NCI-H2081 (cell line): ENCODE measurements around the gene KIR3DL3.
"Not testable (repeated sequence)": the region's sequence is repeated elsewhere in the genome, so short reads cannot be mapped to it uniquely, and the experiment has no call there.

Experiments
- DNase-seq, 2 experiments: peaks; one replicate each; lab custom pipeline; 2025; lab: John Stamatoyannopoulos, UW

The KIR3DL3 gene

DNA sequence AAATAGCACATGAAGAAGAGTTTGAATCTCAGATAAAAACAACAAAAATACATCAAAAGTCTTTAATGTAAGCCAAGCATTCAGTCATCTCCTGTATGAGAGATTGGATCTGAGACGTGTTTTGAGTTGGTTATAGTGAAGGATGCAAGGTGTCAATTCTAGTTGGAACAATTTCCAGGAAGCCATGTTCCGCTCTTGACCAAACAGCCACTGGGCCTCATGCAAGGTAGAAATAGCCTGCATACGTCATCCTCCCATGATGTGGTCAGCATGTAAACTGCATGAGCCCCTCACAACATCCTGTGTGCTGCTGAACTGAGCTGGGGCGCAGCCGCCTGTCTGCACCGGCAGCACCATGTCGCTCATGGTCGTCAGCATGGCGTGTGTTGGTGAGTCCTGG is at the start of gene KIR3DL3:
Gene KIR3DL3, plus strand, starts transcription at position 301 of the 400 bp plus-strand sequence. Its CDS starts 55 bp downstream, at position 356.
- DNase-seq, result no peak

DNA sequence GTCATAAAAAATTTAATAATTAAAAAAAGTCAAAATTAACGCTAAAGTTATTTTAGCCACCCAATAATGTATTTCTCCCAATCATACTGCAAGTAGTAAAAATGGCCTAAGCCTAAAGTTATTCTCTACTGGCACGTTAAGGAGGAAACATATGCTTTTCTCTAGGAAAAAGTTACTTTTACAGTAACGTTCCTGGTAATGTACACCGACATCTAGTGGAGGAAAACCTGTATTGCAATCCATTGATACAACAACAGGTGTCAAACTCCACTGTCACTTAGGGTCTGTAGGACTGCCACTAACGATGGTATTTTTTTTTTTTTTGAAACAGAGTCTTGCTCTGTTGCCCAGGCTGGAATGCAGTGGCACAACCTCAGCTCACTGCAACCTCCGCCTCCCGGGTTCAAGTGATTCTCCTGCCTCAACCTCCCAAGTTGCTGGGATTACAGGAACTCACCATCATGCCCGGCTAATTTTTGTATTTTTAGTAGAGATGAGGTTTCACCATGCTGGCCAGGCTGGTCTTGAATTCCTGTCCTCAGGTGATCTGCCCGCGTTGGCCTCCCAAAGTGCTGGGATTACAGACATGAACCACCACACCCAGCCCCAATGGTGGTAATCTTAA is 47.9 kb upstream of the KIR3DL3 start:
- DNase-seq, result peak in 1 of 2 experiments; percentile 14

DNA sequence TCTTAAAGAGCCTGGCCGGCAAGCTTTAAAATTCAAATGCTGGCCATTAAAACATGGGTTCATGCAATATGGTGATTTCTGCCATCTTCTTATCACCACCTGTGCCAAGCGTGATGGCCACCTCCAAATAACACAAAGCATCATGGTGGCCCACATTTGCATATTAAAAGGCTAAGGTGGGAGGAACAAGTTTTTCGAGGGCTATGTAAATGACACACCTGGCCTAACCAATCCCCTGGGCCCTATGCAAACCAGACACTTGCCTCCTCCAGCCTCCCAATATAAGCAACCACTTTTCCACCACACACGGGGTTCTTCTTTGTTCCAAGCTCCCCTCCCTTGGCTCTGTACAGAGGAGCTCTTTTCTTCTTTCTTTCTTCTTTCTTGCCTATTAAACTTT is 47.0 kb upstream of the KIR3DL3 start:
- DNase-seq, result no peak

DNA sequence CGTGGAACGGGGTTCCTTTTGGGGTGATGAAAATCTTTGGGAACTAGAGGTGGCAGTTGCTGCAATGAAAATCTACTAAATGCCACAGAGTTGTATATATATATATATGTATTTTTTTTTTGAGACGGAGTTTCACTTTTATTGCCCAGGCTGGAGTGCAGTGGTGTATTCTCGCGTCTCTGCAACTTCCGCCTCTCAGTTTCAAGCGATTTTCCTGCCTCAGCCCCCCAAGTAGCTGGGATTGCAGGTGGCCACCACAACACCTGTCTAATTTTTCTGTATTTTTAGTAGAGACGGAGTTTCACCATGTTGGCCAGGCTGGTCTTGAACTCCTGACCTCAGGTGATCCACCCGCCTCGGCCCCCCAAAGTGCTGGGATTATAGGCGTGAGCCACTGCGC is 42.6 kb upstream of the KIR3DL3 start:
- DNase-seq, result not testable (repeated sequence)

DNA sequence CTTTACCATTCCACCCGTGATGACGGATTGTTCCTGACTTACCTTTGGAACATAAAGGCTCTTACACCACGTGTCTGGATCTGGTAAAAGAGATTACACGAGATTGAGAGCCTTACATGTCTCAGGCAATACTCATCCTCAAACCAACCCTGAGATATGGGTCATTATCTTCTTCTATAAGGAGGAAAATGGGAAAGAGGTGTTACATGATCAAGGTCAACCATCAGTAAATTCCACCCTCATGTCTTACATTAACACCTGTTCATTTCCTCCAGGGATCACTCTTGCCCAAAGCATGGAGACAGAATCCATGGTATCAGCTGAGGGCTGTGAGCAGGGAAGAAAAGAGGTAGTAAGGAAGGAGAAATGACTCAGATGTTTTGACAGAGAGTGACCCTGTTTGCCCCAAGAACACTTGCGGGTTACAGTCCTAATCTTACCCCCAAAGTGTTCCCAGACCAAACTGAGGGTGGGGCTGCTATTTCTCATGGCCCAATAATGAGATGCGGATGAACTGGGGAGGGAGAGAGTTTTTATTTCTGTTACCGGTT is 41.9 kb upstream of the KIR3DL3 start:
- DNase-seq, result no peak

DNA sequence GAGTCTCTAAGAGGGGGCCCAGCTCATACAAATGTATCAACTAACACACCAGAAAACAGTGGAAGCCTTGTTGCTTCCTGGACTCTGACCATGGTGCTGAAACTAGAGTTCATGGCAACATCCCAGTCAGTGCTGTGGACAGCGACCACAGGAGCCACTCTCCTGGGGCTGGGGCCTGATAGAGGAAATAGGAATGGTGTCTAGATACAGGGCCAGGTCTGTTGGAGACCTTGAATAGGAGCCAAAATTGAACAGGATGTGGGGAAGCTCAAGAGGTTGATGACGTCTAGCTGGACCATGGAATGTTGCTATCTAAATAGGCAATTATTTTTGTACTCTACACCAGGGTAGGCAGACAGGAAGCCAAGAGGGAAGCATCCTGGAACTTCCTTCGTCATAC is 39.7 kb upstream of the KIR3DL3 start:
- DNase-seq, result no peak

DNA sequence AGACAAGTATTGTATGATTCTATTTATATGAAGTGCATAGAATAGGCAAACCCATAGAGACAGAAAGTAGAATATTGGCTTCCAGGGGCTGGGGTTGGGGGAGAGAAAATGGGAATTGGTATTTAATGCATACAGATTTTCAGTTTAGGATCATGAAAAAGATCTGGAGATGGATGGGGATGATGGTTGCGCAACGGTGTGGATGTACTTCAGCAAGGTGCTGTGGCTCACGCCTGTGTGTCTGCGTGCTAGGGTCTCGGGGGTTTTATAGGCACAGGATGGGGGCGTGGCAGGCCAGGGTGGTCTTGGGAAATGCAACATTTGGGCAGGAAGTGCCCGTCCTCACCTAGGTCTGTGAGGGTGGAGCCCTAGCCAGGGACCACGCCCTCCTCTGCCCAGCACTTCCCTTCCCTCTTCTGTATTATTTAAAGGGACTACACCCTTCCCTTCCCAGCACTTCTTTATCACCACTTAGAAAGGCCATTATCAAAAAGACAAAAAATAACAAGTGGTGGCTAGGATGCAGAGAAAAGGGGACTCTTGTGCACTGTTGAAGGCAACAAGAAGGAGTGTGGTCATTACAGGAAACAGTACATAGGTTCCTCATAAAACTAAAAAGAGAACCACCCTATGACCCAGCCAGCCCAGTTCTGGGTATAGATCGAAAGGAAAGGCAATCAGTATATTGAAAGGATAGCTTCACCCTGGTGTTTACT is 32.5 kb upstream of the KIR3DL3 start:
- DNase-seq, result no peak

DNA sequence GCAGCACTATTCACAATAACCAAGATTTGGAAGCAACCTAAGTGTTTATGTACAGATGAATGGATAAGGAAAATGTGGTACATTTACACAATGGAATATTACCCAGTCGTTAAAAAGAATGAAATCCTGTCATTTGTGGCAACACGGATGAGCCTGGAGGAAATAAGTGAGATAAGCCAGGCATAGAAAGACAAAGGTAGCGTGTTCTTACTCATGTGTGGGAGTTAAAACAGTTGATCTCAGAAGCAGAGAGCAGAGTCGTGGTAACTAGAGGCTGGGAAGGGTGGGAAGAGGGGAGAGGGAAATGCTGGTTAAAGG is 32.0 kb upstream of the KIR3DL3 start:
- no peak for DNase-seq

DNA sequence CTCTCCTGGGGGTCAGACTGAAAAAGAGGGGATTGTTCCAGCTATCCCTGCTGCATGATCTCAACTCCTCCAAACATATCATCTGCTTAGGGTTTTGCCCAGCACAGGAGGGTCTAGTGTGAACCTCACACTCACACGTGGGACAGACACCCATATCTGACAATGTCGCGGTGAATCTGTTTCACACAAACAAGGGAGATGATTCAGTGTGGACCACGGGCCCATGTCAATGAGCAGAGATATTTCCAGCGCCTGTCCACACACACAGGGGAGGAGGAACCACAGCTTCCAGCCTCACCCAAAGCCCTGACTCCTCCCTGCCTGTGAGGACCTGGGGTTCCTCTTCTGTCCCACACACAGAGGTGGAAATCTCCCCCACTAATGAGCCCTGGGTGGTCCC is 29.6 kb upstream of the KIR3DL3 start:
- no peak for DNase-seq

DNA sequence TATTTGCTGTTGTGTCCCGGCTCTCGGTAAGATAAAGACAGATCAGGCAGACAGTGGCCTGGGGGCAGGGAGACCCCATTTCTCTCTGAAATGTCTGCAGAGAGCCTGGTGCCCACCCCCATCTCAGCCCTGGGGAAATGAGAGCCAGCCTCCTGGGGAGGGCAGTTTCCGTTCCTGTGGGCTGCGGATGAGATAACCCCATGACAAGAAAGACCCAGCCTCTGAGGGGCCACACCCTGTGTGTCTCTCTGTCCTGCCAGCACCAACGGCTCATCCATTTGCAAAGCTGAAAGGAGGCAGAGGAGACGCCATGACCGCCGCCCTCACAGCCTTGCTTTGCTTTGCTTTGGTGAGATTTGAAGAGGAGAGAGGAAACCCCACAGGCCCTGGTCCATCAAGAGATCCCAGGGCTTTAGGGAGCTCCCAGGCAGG is 28.1 kb upstream of the KIR3DL3 start:
- DNase-seq, result no peak

DNA sequence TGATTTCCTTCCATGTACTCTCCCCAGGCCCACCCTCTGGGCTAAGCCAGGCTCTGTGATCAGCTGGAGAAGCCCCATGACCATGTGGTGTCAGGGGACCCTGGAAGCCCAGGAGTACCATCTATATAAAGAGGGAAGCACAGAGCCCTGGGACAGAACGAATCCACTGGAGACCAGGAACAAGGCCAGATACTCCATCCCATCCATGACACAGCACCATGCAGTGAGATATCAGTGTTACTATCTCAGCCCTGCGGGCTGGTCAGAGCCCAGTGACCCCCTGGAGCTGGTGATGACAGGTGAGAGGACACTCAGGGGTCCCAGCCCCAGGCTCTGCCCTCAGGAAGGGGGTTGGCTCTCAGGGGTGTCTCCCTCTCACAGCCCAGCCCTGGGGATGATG is 27.5 kb upstream of the KIR3DL3 start:
- DNase-seq, result no peak

DNA sequence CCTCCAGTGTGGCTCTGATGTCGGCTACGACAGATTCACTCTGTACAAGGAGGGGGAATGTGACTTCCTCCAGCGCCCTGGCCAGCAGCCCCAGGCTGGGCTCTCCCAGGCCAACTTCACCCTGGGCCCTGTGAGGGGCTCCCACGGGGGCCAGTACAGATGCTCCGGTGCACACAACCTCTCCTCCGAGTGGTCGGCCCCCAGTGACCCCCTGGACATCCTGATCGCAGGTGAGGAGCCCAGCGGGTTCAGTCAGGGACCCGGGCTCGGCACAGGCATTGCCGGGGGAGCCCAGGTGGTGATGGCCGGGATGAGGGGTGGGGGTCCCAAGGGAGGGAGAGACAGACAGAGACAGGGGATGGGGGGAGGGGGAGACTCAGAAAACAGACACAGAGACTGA is 26.5 kb upstream of the KIR3DL3 start:
- DNase-seq, result not testable (repeated sequence)

DNA sequence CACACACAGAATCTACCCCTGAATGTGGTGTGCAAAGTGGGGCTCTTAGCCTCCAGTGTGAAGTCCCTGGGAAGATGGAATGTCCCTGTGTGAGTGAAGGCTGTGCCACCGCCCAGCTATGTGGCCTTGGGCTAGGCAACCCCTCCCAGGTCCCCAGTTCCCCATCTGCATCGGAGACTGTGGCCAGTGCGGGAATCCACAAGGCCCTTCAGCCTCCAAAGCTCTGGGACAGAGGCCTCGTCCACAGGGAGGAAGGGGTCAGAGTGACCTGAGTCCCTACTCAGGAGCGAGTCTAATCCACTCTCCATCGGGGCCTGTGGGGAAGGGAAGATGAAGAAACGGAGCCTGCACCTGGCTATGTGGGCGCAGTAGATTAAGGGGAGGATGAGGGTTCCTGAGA is 19.3 kb upstream of the KIR3DL3 start:
- DNase-seq, result no peak

DNA sequence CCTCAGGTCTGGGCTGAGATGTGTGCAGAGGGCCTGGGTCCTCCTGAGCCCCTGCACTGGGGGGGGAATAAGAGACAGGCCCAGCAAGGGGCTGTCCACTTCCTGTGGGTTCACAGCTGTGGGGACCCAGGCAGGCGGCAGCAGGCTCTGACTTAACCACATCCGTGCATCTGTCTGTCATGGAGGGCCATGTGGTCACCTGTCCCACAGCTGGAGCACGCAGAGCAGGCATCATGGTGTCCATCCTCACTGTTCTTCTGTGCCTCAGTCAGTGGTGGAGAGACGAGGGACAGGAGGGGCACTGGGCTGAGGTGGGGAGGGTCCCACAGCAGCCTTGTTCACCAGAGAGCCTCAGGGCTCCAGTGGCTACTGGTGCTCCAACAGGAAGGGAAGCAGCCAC is 16.3 kb upstream of the KIR3DL3 start:
- no peak for DNase-seq

DNA sequence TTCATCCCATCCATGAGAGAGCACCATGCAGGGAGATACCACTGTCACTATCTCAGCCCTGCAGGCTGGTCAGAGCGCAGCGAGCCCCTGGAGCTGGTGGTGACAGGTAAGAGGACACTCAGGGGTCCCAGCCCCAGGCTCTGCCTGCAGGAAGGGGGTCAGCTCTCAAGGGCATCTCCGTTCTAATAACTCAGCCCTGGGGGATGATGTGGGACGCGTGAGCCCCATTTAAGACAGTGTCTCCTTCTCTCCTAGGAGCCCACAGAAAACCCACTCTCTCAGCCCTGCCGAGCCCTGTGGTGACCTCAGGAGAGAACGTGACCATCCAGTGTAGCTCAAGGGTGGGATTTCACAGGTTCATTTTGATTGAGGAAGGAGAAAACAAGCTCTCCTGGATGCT is 15.5 kb upstream of the KIR3DL3 start:
- no peak for DNase-seq

DNA sequence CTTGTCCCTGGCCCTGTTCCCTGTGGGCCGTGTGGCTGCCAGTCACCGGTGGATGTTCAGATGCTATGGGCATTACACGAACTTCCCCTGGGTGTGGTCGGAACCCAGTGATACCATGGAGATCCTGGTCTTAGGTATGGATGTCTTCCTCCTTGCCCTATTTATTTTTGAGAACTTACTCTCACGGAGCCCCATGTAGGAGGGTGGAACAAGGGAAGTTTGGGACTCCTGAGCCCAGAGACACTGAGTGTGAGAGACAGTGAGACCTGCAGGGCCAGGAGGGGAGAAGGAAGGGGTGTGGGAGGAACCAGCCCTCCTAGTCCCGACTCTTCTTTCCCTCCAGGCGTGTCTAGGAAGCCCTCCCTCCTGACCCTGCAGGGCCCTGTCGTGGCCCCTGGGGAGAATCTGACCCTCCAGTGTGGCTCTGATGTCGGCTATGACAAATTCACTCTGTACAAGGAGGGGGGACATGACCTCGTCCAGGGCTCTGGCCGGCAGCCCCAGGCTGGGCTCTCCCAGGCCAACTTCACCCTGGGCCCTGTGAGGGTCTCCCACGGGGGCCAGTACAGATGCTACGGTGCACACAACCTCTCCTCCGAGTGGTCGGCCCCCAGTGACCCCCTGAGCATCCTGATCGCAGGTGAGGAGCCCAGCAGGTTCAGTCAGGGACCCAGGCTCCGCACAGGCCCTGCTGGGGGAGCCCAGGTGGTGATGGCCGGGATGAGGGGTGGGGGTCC is 14.9 kb upstream of the KIR3DL3 start:
- no peak for DNase-seq

DNA sequence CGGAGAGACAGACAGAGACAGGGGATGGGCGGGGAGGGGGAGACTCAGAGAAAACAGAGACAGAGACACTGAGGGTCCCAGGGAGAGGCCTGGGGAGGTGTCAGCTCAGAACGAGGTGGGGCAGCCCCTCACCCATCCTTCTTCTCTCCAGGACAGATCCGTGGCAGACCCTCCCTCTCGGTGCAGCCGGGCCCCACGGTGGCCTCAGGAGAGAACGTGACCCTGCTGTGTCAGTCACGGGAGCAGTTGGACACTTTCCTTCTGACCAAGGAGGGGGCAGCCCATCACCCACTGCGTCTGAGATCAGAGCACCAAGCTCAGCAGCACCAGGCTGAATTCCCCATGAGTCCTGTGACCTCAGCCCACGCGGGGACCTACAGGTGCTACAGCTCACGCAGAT is 14.3 kb upstream of the KIR3DL3 start:
- DNase-seq, result not testable (repeated sequence)

DNA sequence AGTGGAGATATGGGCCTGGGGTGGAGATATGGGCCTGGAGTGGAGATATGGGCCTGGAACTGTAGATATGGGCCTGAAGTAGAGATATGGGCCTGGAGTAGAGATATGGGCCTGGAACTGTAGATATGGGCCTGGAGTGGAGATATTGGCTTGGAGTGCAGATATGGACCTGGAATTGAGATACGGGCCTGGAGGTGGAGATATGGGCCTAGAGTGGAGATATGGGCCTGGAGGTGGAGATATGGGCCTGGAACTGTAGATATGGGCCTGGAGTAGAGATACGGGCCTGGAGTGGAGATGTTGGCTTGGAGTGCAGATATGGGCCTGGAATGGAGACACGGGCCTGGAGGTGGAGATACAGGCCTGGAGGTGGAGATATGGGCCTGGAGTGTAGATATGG is 402 bp downstream of the KIR3DL3 start:
- DNase-seq, result no peak

DNA sequence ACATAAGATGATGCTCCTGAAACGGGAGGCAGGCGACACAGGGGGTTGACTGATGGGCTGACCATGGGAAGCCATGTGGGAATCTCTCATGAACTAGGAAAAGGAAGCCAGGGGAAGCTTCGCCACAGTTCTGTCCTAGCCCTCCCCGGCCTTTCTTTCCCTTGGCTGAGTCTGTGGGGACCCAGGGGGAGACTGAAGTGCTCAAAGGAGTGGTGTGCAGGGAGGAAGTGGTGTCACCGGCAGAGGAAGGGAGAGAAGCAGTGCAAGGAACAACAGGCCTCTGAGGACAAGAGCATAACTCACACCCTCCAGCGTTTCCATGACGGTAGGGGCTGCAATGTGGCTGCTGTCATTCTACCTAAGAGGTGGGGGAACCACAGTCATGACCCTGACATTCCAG is 1.1 kb downstream of the KIR3DL3 start:
- no peak for DNase-seq

DNA sequence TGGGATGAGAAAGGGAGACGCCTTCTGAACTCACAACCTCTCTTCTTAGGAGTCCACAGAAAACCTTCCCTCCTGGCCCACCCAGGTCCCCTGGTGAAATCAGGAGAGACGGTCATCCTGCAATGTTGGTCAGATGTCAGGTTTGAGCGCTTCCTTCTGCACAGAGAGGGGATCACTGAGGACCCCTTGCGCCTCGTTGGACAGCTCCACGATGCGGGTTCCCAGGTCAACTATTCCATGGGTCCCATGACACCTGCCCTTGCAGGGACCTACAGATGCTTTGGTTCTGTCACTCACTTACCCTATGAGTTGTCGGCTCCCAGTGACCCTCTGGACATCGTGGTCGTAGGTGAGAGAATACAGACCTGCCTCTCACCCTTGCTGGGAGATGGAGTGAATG is 3.3 kb downstream of the KIR3DL3 start:
- DNase-seq, result no peak

DNA sequence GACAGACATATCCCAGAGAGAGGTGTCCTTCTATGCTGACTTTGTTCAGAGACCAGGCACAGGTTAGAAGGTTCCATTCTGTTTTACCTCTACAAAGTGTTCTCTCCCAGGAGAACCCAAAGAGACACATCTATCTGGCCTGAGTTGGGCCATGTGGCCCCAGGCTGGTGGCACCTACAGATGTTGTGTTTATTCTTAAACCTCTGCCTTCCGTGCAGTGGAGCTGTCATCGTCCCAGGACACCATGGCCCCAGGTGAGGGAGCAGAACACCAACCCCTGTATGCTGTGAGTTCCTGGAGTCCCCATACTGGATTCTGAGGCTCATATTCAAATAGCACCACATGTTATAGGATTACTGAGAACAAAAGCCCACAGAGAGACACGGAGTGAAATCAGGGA is 3.9 kb downstream of the KIR3DL3 start:
- no peak for DNase-seq

DNA sequence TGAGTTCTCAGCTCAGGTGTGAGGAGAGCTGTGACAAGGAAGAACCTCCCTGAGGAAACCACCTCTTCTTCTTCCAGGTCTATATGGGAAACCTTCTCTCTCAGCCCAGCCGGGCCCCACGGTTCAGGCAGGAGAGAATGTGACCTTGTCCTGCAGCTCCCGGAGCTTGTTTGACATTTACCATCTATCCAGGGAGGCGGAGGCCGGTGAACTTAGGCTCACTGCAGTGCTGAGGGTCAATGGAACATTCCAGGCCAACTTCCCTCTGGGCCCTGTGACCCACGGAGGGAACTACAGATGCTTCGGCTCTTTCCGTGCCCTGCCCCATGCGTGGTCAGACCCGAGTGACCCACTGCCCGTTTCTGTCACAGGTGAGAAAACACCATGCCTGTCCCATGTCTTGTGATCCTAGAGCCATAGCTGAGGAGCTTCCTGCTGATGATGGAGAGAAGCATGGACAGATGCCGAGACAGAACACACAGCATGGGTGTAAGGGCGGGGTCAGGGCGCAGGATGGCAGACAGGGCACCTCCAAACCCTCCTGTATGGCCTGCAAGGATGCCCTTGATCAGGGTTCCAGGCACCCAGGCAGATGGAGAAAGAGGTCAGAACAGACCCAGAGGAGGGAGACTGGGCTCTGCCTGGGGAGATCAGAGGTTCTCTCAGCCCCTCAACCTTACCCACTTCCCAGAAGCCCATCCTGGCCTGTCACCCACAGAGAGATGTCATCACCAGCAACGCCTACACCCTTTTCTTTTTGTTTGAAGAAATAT is 5.4 kb downstream of the KIR3DL3 start:
- DNase-seq, result no peak
